ENCODE results near the gene MGST3. TPM values are rescaled to one million over a fixed set of nuclear protein-coding genes. Genes with fewer than 3 reads are reported as not detected.
"Not testable (repeated sequence)": the region's sequence is repeated elsewhere in the genome, so short reads cannot be mapped to it uniquely, and the experiment has no call there.

The MGST3 gene
- total and polyA plus RNA-seq, 2 of the 4 experiments (the other 2 are of a cell fraction) = 159 to 213 TPM

GRCh38 chr1:165658766-165659580 lies 27.9 kb downstream of the MGST3 start:
- H3K27ac ChIP-seq (ENCODE audit: insufficient read depth, low read length); H3K9me1 ChIP-seq (ENCODE audit: insufficient read depth, low read length); DNase-seq; H3K23ac ChIP-seq (ENCODE audit: low read depth, low read length); H4K8ac ChIP-seq (ENCODE audit: low read depth in 2 of 2, low read length in 2 of 2); H2AK9ac ChIP-seq (replicated peaks; ENCODE audit: low read depth, low read length, poor library complexity); BruUV-seq (replicated peaks); H2AK5ac ChIP-seq (ENCODE audit: low read depth, low read length); H3K4ac ChIP-seq (ENCODE audit: low read depth, low read length); H3K4me1 ChIP-seq (ENCODE audit: control insufficient read depth, insufficient read depth, low read length); H3K18ac ChIP-seq (ENCODE audit: low read depth, low read length); H2BK15ac ChIP-seq (ENCODE audit: low read depth, low read length); H3K79me1 ChIP-seq (ENCODE audit: low read depth in 1 of 2, low read length in 2 of 2); H2BK5ac ChIP-seq (ENCODE audit: low read depth, low read length, poor library complexity, severe bottlenecking); H3K4me2 ChIP-seq (ENCODE audit: low read depth, low read length); CTCF ChIA-PET; in situ Hi-C loops (cut with MboI; ENCODE audit: low sequenced_read_pairs); ATAC-seq (ENCODE audit: low read depth); dilution Hi-C loops (cut with HindIII; ENCODE audit: low sequenced_read_pairs, unreplicated experiment); H3K9ac ChIP-seq (ENCODE audit: low read depth, low read length); H2BK20ac ChIP-seq (ENCODE audit: low read depth, low read length); H2BK120ac ChIP-seq (ENCODE audit: low read depth, low read length); H4K5ac ChIP-seq (ENCODE audit: low read depth, low read length); H2AFZ ChIP-seq (replicated peaks; ENCODE audit: low read length, poor library complexity); H3K14ac ChIP-seq (replicated peaks; ENCODE audit: low read depth, low read length); H4K91ac ChIP-seq (ENCODE audit: insufficient read depth, low read depth, low read length); POLR2A ChIA-PET (ENCODE audit: unreplicated experiment); H4K20me1 ChIP-seq (ENCODE audit: insufficient read depth, low read length); H3K56ac ChIP-seq (ENCODE audit: extremely low read depth, insufficient read depth, low read length); intact Hi-C loops (cut with micrococcal nuclease); H3K9me3 ChIP-seq (ENCODE audit: control insufficient read depth, insufficient read depth, low read length); H3K27me3 ChIP-seq (ENCODE audit: control insufficient read depth, insufficient read depth, low read length); H3K4me3 ChIP-seq (ENCODE audit: insufficient read depth, low read depth, low read length): not testable (repeated sequence)
- WGBS, 2 experiments (ENCODE audit: extremely low coverage in 2 of 2, insufficient read length in 1 of 2) = no CpG with 5 or more reads among the region's 9 CpGs
- H3K36me3 ChIP-seq (ENCODE audit: control insufficient read depth, insufficient read depth, low read length) = peaks cover 40% of the 10 kb centered on the region
